ENCODE measurements around the gene MKNK1. TPM values are rescaled to one million over a fixed set of nuclear protein-coding genes. Genes with fewer than 3 reads are reported as not detected.

MKNK1 gene
- total and polyA plus RNA-seq, 2 donors: 20.1 to 62.2 TPM

- no peak for DNase-seq (ENCODE audit: low read depth in 6 of 9, low spot score in 9 of 9)
- WGBS: 90% methylated on average over 6 of the region's 6 CpGs
- no peak overlapping the region for H3K27ac ChIP-seq (ENCODE audit: low read depth in 1 of 2, low read length in 1 of 2)
- peaks cover 0 to 3% of the 10 kb centered on the region in 2 donors for H3K4me1 ChIP-seq (ENCODE audit: control insufficient read depth in 2 of 2, insufficient read depth in 2 of 2, low read length in 2 of 2)
- no peaks in the 10 kb centered on the region for H3K27me3 ChIP-seq (ENCODE audit: control insufficient read depth in 2 of 2, insufficient read depth in 1 of 2, low read length in 1 of 2)
- no peak overlapping the region for H3K4me3 ChIP-seq (ENCODE audit: low read length in 2 of 2)
- no peaks in the 10 kb centered on the region for H3K9me3 ChIP-seq (ENCODE audit: control insufficient read depth in 2 of 2, insufficient read depth in 1 of 2, low read length in 1 of 2)
- H3K36me3 ChIP-seq (ENCODE audit: control insufficient read depth in 2 of 2, insufficient read depth in 2 of 2, low read length in 1 of 2): peaks cover 51 to 55% of the 10 kb centered on the region in 2 donors
Measured at GRCh38 chr1:46576596-46576995, 27.5 kb downstream of the MKNK1 start.

- peaks cover 0 to 3% of the 10 kb centered on the region in 2 donors for H3K4me1 ChIP-seq (ENCODE audit: control insufficient read depth in 2 of 2, insufficient read depth in 2 of 2, low read length in 2 of 2)
- H3K27ac ChIP-seq (ENCODE audit: low read depth in 1 of 2, low read length in 1 of 2): no peak overlapping the region
- H3K27me3 ChIP-seq (ENCODE audit: control insufficient read depth in 2 of 2, insufficient read depth in 1 of 2, low read length in 1 of 2): no peaks in the 10 kb centered on the region
- DNase-seq (ENCODE audit: low read depth in 6 of 9, low spot score in 9 of 9): no peak
- peaks cover 51% of the 10 kb centered on the region in 2 donors for H3K36me3 ChIP-seq (ENCODE audit: control insufficient read depth in 2 of 2, insufficient read depth in 2 of 2, low read length in 1 of 2)
- H3K4me3 ChIP-seq (ENCODE audit: low read length in 2 of 2): no peak overlapping the region
- 98% methylated on average over 3 of the region's 3 CpGs for WGBS
- H3K9me3 ChIP-seq (ENCODE audit: control insufficient read depth in 2 of 2, insufficient read depth in 1 of 2, low read length in 1 of 2): no peaks in the 10 kb centered on the region
Measured at GRCh38 chr1:46575778-46576177, 28.3 kb downstream of the MKNK1 start.

GRCh38 chr1:46575300-46575699, 28.8 kb downstream of the MKNK1 start:
- H3K9me3 ChIP-seq (ENCODE audit: control insufficient read depth in 2 of 2, insufficient read depth in 1 of 2, low read length in 1 of 2): no peaks in the 10 kb centered on the region
- H3K36me3 ChIP-seq (ENCODE audit: control insufficient read depth in 2 of 2, insufficient read depth in 2 of 2, low read length in 1 of 2): peaks cover 47 to 54% of the 10 kb centered on the region in 2 donors
- no peak overlapping the region for H3K4me3 ChIP-seq (ENCODE audit: low read length in 2 of 2)
- H3K4me1 ChIP-seq (ENCODE audit: control insufficient read depth in 2 of 2, insufficient read depth in 2 of 2, low read length in 2 of 2): peaks cover 0 to under 1% of the 10 kb centered on the region in 2 donors
- WGBS: 93% methylated on average over 12 of the region's 12 CpGs
- no peak overlapping the region for H3K27ac ChIP-seq (ENCODE audit: low read depth in 1 of 2, low read length in 1 of 2)
- no peak for DNase-seq (ENCODE audit: low read depth in 6 of 9, low spot score in 9 of 9)
- no peaks in the 10 kb centered on the region for H3K27me3 ChIP-seq (ENCODE audit: control insufficient read depth in 2 of 2, insufficient read depth in 1 of 2, low read length in 1 of 2)

GRCh38 chr1:46571691-46572225, 32.3 kb downstream of the MKNK1 start:
- no peak overlapping the region for H3K27ac ChIP-seq (ENCODE audit: low read depth in 1 of 2, low read length in 1 of 2)
- no peak overlapping the region for H3K4me3 ChIP-seq (ENCODE audit: low read length in 2 of 2)
- no peaks in the 10 kb centered on the region for H3K4me1 ChIP-seq (ENCODE audit: control insufficient read depth in 2 of 2, insufficient read depth in 2 of 2, low read length in 2 of 2)
- no peak for DNase-seq (ENCODE audit: low read depth in 6 of 9, low spot score in 9 of 9)
- WGBS: over 99% methylated on average over 6 of the region's 6 CpGs
- no peaks in the 10 kb centered on the region for H3K9me3 ChIP-seq (ENCODE audit: control insufficient read depth in 2 of 2, insufficient read depth in 1 of 2, low read length in 1 of 2)
- H3K36me3 ChIP-seq (ENCODE audit: control insufficient read depth in 2 of 2, insufficient read depth in 2 of 2, low read length in 1 of 2): peaks cover 28 to 58% of the 10 kb centered on the region in 2 donors
- no peaks in the 10 kb centered on the region for H3K27me3 ChIP-seq (ENCODE audit: control insufficient read depth in 2 of 2, insufficient read depth in 1 of 2, low read length in 1 of 2)

GRCh38 chr1:46569884-46570725, 34.0 kb downstream of the MKNK1 start:
- WGBS: 92% methylated on average over 14 of the region's 14 CpGs
- H3K36me3 ChIP-seq (ENCODE audit: control insufficient read depth in 2 of 2, insufficient read depth in 2 of 2, low read length in 1 of 2): peaks cover 22 to 51% of the 10 kb centered on the region in 2 donors
- H3K27me3 ChIP-seq (ENCODE audit: control insufficient read depth in 2 of 2, insufficient read depth in 1 of 2, low read length in 1 of 2): no peaks in the 10 kb centered on the region
- no peak for DNase-seq (ENCODE audit: low read depth in 6 of 9, low spot score in 9 of 9)
- H3K4me3 ChIP-seq (ENCODE audit: low read length in 2 of 2): no peak overlapping the region
- H3K9me3 ChIP-seq (ENCODE audit: control insufficient read depth in 2 of 2, insufficient read depth in 1 of 2, low read length in 1 of 2): no peaks in the 10 kb centered on the region
- no peak overlapping the region for H3K27ac ChIP-seq (ENCODE audit: low read depth in 1 of 2, low read length in 1 of 2)
- no peaks in the 10 kb centered on the region for H3K4me1 ChIP-seq (ENCODE audit: control insufficient read depth in 2 of 2, insufficient read depth in 2 of 2, low read length in 2 of 2)

GRCh38 chr1:46569116-46569515, 35.0 kb downstream of the MKNK1 start:
- no peaks in the 10 kb centered on the region for H3K4me1 ChIP-seq (ENCODE audit: control insufficient read depth in 2 of 2, insufficient read depth in 2 of 2, low read length in 2 of 2)
- no peak overlapping the region for H3K4me3 ChIP-seq (ENCODE audit: low read length in 2 of 2)
- no peaks in the 10 kb centered on the region for H3K9me3 ChIP-seq (ENCODE audit: control insufficient read depth in 2 of 2, insufficient read depth in 1 of 2, low read length in 1 of 2)
- H3K27me3 ChIP-seq (ENCODE audit: control insufficient read depth in 2 of 2, insufficient read depth in 1 of 2, low read length in 1 of 2): no peaks in the 10 kb centered on the region
- peaks cover 22 to 55% of the 10 kb centered on the region in 2 donors for H3K36me3 ChIP-seq (ENCODE audit: control insufficient read depth in 2 of 2, insufficient read depth in 2 of 2, low read length in 1 of 2)
- 94% methylated on average over 4 of the region's 4 CpGs for whole genome bisulfite sequencing
- DNase-seq (ENCODE audit: low read depth in 6 of 9, low spot score in 9 of 9): no peak
- no peak overlapping the region for H3K27ac ChIP-seq (ENCODE audit: low read depth in 1 of 2, low read length in 1 of 2)

- Histone ChIP-seq H3K4me3 (ENCODE audit: low read length in 2 of 2) (no peak overlapping the region), H3K36me3 (ENCODE audit: control insufficient read depth in 2 of 2, insufficient read depth in 2 of 2, low read length in 1 of 2) (peaks cover 22 to 54% of the 10 kb centered on the region in 2 donors), H3K27me3 (ENCODE audit: control insufficient read depth in 2 of 2, insufficient read depth in 1 of 2, low read length in 1 of 2) (no peaks in the 10 kb centered on the region), H3K4me1 (ENCODE audit: control insufficient read depth in 2 of 2, insufficient read depth in 2 of 2, low read length in 2 of 2) (no peaks in the 10 kb centered on the region), H3K27ac (ENCODE audit: low read depth in 1 of 2, low read length in 1 of 2) (no peak overlapping the region), H3K9me3 (ENCODE audit: control insufficient read depth in 2 of 2, insufficient read depth in 1 of 2, low read length in 1 of 2) (no peaks in the 10 kb centered on the region)
- 97% methylated on average over 6 of the region's 6 CpGs for WGBS
- DNase-seq (ENCODE audit: low read depth in 6 of 9, low spot score in 9 of 9): no peak
Measured at GRCh38 chr1:46568461-46568891, 35.6 kb downstream of the MKNK1 start.

GRCh38 chr1:46563341-46563740, 40.7 kb downstream of the MKNK1 start:
- Histone ChIP-seq H3K27me3 (ENCODE audit: control insufficient read depth in 2 of 2, insufficient read depth in 1 of 2, low read length in 1 of 2) (no peaks in the 10 kb centered on the region), H3K9me3 (ENCODE audit: control insufficient read depth in 2 of 2, insufficient read depth in 1 of 2, low read length in 1 of 2) (no peaks in the 10 kb centered on the region), H3K36me3 (ENCODE audit: control insufficient read depth in 2 of 2, insufficient read depth in 2 of 2, low read length in 1 of 2) (peaks cover 46 to 70% of the 10 kb centered on the region in 2 donors), H3K4me1 (ENCODE audit: control insufficient read depth in 2 of 2, insufficient read depth in 2 of 2, low read length in 2 of 2) (no peaks in the 10 kb centered on the region), H3K27ac (ENCODE audit: low read depth in 1 of 2, low read length in 1 of 2) (no peak overlapping the region), H3K4me3 (ENCODE audit: low read length in 2 of 2) (no peak overlapping the region)
- WGBS: 97% methylated on average over 4 of the region's 4 CpGs
- no peak for DNase-seq (ENCODE audit: low read depth in 6 of 9, low spot score in 9 of 9)

GRCh38 chr1:46562498-46562897, 41.6 kb downstream of the MKNK1 start:
- Histone ChIP-seq H3K4me3 (ENCODE audit: low read length in 2 of 2) (no peak overlapping the region), H3K4me1 (ENCODE audit: control insufficient read depth in 2 of 2, insufficient read depth in 2 of 2, low read length in 2 of 2) (no peaks in the 10 kb centered on the region), H3K27ac (ENCODE audit: low read depth in 1 of 2, low read length in 1 of 2) (no peak overlapping the region), H3K9me3 (ENCODE audit: control insufficient read depth in 2 of 2, insufficient read depth in 1 of 2, low read length in 1 of 2) (no peaks in the 10 kb centered on the region), H3K36me3 (ENCODE audit: control insufficient read depth in 2 of 2, insufficient read depth in 2 of 2, low read length in 1 of 2) (peaks cover 49 to 69% of the 10 kb centered on the region in 2 donors), H3K27me3 (ENCODE audit: control insufficient read depth in 2 of 2, insufficient read depth in 1 of 2, low read length in 1 of 2) (no peaks in the 10 kb centered on the region)
- 98% methylated on average over 15 of the region's 15 CpGs for WGBS
- no peak for DNase-seq (ENCODE audit: low read depth in 6 of 9, low spot score in 9 of 9)
